Activated T-cell treated with anti-CD3 and anti-CD28 coated beads, Interleukin-2, amount 50 U/mL, for 24 hours (primary cell): ENCODE results near the gene CERT1.
"Not testable (repeated sequence)": the region's sequence is repeated elsewhere in the genome, so short reads cannot be mapped to it uniquely, and the experiment has no call there.

Experiments used
- DNase-seq: peaks from one replicate; pipeline ENCODE4 v3.0.0-alpha.2; 2020
- H3K27ac Mint-ChIP-seq: 2 replicates; pipeline ENCODE4 v1.8.0; 2020; ENCODE audit warnings: mild to moderate bottlenecking, mixed read lengths
- H3K27me3 Mint-ChIP-seq: 2 replicates; pipeline ENCODE4 v1.8.0; 2020; ENCODE audit warnings: mixed read lengths
- H3K36me3 Mint-ChIP-seq: 2 replicates; pipeline ENCODE4 v1.8.0; 2020; ENCODE audit warnings: low read depth, mixed read lengths
- H3K4me1 Mint-ChIP-seq: 2 replicates; pipeline ENCODE4 v1.8.0; 2020; ENCODE audit warnings: low read depth, mixed read lengths
- H3K4me3 Mint-ChIP-seq: 2 replicates; pipeline ENCODE4 v1.8.0; 2020; ENCODE audit warnings: mild to moderate bottlenecking, moderate library complexity, mixed read lengths
- H3K9me3 Mint-ChIP-seq: 2 replicates; pipeline ENCODE4 v1.8.0; 2020; ENCODE audit warnings: mixed read lengths

The CERT1 gene

GRCh38 chr5:75351139-75351926 lies 160.1 kb downstream of the CERT1 start:
- DNase-seq: no peak
- Mint-ChIP-seq H3K36me3 (peaks cover 89% of the 10 kb centered on the region), H3K27ac (peak overlapping the region; percentile 82), H3K27me3 (no peaks in the 10 kb centered on the region), H3K4me3 (no peak overlapping the region), H3K4me1 (peaks cover 26% of the 10 kb centered on the region), H3K9me3 (no peaks in the 10 kb centered on the region)

DNA sequence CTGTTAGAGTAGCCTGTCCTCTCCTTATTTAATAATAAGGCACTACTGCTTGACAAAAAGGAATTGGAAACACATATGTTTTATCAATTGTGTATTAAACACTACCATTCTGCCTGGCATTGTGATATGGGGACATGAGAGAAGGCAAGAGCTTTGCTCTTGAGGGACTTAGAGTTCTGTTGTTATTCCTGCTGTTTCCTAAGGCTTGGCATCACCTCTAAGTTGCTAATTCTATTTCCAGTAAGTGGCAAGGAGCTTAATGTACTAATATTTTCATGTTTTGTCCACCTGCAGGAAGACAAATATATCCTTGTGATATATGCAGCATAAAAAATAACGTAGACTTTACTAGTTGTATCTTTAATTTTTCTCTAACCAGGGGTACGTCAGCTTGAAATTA lies 161.8 kb downstream of the CERT1 start:
- no peaks in the 10 kb centered on the region for H3K27me3 Mint-ChIP-seq
- peaks cover 88% of the 10 kb centered on the region for H3K36me3 Mint-ChIP-seq
- no peaks in the 10 kb centered on the region for H3K9me3 Mint-ChIP-seq
- no peak overlapping the region for H3K27ac Mint-ChIP-seq
- peaks cover 26% of the 10 kb centered on the region for H3K4me1 Mint-ChIP-seq
- no peak for DNase-seq
- H3K4me3 Mint-ChIP-seq: no peak overlapping the region

DNA sequence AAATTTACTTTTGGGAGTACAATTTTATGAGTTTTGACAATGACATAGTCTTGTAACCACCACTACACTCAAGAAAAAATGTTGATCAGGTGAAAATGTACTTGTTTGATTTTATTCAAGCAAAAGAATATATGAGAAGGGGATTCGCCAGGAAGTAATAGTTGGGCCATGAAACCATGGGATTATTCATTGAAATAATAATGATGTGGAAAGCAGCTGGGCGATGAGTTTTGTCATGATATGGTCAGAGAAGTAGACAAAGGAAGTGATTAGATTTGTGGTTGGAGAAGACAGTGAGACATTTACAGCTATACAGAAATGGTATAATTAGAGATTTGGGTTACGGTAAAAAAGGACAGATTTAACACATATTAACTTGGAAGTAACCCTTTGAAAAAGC lies 163.2 kb downstream of the CERT1 start:
- Mint-ChIP-seq H3K9me3 (no peaks in the 10 kb centered on the region), H3K27ac (no peak overlapping the region), H3K4me1 (peaks cover 26% of the 10 kb centered on the region), H3K36me3 (peaks cover 85% of the 10 kb centered on the region), H3K4me3 (no peak overlapping the region), H3K27me3 (no peaks in the 10 kb centered on the region)
- DNase-seq: no peak

GRCh38 chr5:75342836-75343235 lies 168.6 kb downstream of the CERT1 start:
- H3K9me3 Mint-ChIP-seq: no peaks in the 10 kb centered on the region
- H3K27ac Mint-ChIP-seq: no peak overlapping the region
- peaks cover 41% of the 10 kb centered on the region for H3K4me1 Mint-ChIP-seq
- DNase-seq: no peak
- H3K4me3 Mint-ChIP-seq: no peak overlapping the region
- H3K27me3 Mint-ChIP-seq: no peaks in the 10 kb centered on the region
- H3K36me3 Mint-ChIP-seq: peaks cover 79% of the 10 kb centered on the region

GRCh38 chr5:75341934-75342333 lies 169.5 kb downstream of the CERT1 start:
- Mint-ChIP-seq H3K36me3 (peaks cover 75% of the 10 kb centered on the region), H3K4me3 (no peak overlapping the region), H3K27me3 (no peaks in the 10 kb centered on the region), H3K27ac (no peak overlapping the region), H3K9me3 (no peaks in the 10 kb centered on the region), H3K4me1 (peaks cover 41% of the 10 kb centered on the region)
- no peak for DNase-seq

- Mint-ChIP-seq H3K27ac (peak overlapping the region; percentile 1), H3K4me1 (peaks cover 41% of the 10 kb centered on the region), H3K4me3 (no peak overlapping the region), H3K9me3 (no peaks in the 10 kb centered on the region), H3K27me3 (no peaks in the 10 kb centered on the region), H3K36me3 (peaks cover 67% of the 10 kb centered on the region)
- no peak for DNase-seq
Observed at GRCh38 chr5:75340714-75341478, 170.5 kb downstream of the CERT1 start.

DNA sequence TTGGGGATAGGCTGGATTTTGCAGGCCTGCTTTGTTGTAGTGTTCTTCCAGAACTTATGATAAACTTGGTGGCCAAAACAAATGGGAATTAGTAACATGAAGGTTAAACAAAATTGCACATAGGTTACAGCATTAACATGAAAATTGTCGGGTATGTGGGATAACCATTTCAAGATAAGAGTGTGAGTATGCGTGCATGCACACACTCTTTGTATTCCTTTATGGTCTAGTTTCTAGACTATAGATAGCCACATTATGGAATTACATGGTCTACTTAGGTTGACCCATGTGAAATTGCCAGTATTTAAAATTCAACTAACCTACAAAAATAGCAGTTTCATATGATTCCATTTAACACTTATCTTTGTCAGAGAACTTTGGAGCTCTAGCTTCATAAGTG lies 173.0 kb downstream of the CERT1 start:
- no peaks in the 10 kb centered on the region for H3K27me3 Mint-ChIP-seq
- H3K27ac Mint-ChIP-seq: no peak overlapping the region
- H3K9me3 Mint-ChIP-seq: no peaks in the 10 kb centered on the region
- peaks cover 48% of the 10 kb centered on the region for H3K36me3 Mint-ChIP-seq
- peaks cover 41% of the 10 kb centered on the region for H3K4me1 Mint-ChIP-seq
- no peak for DNase-seq
- no peak overlapping the region for H3K4me3 Mint-ChIP-seq

DNA sequence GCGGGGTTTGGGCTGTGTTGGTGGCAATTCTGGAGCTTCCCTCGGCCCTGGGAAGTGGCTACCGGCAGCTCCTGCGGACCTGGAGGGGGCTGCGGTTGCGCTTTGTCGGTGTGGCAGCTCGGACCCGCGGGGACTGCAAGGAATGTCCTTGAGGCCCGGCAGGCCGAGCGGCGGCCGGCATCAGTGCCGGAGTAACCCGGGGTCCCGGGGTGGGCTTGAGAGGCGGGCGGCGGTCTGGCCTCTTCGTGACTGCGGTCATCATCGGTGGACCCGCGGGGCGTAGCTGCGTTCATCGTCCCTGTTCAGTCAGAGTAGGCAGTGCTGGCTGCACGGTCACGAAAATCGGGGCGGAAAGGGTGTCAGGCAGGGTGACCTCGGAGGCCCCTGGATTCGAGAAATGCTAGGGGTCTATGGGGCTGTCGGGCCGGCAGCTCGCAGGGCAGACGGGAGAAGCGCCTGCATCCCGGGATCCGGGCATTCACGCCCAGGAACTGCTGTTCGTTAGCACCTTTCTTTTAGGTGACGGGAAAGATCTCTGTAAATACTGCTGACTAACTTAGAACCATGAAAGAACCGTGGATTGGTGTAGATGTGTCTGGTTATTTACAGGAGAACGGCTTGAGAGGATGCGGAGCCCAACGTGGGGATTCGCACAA lies 173.9 kb downstream of the CERT1 start:
- Mint-ChIP-seq H3K27ac (no peak overlapping the region), H3K9me3 (no peaks in the 10 kb centered on the region), H3K36me3 (peaks cover 42% of the 10 kb centered on the region), H3K4me3 (no peak overlapping the region), H3K4me1 (peaks cover 40% of the 10 kb centered on the region), H3K27me3 (no peaks in the 10 kb centered on the region)
- DNase-seq: no peak

DNA sequence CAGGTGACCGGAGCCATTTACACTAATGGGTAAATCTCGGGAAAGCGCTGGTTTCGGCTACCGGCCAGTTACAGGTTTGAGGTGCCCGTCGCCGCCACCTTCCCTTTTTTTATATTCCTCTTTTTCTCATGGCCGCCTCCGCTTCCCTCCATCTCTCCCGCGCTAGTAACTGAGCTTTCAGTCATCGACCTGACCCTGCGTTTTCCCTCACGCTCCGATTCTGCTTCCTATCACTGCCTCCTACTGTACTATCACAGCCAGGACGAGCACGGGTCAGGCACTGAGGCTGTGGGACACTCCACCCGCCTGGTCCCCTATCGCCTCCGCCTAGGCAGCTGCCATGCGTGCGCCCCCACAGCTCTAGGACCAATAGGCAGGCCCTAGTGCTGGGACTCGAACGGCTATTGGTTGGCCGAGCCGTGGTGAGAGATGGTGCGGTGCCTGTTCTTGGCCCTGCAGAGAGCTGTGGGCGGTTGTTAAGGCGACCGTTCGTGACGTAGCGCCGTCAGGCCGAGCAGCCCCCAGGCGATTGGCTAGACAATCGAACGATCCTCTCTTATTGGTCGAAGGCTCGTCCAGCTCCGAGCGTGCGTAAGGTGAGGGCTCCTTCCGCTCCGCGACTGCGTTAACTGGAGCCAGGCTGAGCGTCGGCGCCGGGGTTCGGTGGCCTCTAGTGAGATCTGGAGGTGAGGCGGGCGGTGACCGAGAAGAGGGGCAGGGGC lies 174.7 kb downstream of the CERT1 start, which contains the start of gene HMGCR:
Gene HMGCR, plus strand, starts transcription at position 606 of the 722 bp plus-strand sequence. CDS start 5,386 bp downstream, outside the sequence.
- no peak within 1 kb of the TSS for H3K27ac Mint-ChIP-seq

GRCh38 chr5:75335952-75336614 lies 175.3 kb downstream of the CERT1 start:
- peaks cover 30% of the 10 kb centered on the region for H3K36me3 Mint-ChIP-seq
- no peak overlapping the region for H3K27ac Mint-ChIP-seq
- H3K9me3 Mint-ChIP-seq: no peaks in the 10 kb centered on the region
- peaks cover 27% of the 10 kb centered on the region for H3K4me1 Mint-ChIP-seq
- no peak overlapping the region for H3K4me3 Mint-ChIP-seq
- H3K27me3 Mint-ChIP-seq: no peaks in the 10 kb centered on the region
- no peak for DNase-seq

More for the DNA sequence above, 174.7 kb downstream of the CERT1 start, which contains the start of gene HMGCR:
- DNase-seq: peak; percentile 95
- Mint-ChIP-seq H3K36me3 (peaks cover 37% of the 10 kb centered on the region), H3K4me3 (no peak within 1 kb of the TSS), H3K9me3 (no peaks in the 10 kb centered on the region), H3K4me1 (peaks cover 34% of the 10 kb centered on the region), H3K27me3 (no peaks in the 10 kb centered on the region)

GRCh38 chr5:75335486-75335885 lies 175.9 kb downstream of the CERT1 start:
- H3K27ac Mint-ChIP-seq: no peak overlapping the region
- DNase-seq: no peak
- H3K4me3 Mint-ChIP-seq: no peak overlapping the region
- H3K27me3 Mint-ChIP-seq: no peaks in the 10 kb centered on the region
- no peaks in the 10 kb centered on the region for H3K9me3 Mint-ChIP-seq
- H3K36me3 Mint-ChIP-seq: peaks cover 26% of the 10 kb centered on the region
- H3K4me1 Mint-ChIP-seq: peaks cover 22% of the 10 kb centered on the region

- not testable (repeated sequence) for H3K4me3 Mint-ChIP-seq, H3K27ac Mint-ChIP-seq, H3K9me3 Mint-ChIP-seq, DNase-seq, H3K27me3 Mint-ChIP-seq
- peaks cover 15% of the 10 kb centered on the region for H3K36me3 Mint-ChIP-seq
- peaks cover 13% of the 10 kb centered on the region for H3K4me1 Mint-ChIP-seq
Observed at GRCh38 chr5:75334413-75334812, 177.0 kb downstream of the CERT1 start.

DNA sequence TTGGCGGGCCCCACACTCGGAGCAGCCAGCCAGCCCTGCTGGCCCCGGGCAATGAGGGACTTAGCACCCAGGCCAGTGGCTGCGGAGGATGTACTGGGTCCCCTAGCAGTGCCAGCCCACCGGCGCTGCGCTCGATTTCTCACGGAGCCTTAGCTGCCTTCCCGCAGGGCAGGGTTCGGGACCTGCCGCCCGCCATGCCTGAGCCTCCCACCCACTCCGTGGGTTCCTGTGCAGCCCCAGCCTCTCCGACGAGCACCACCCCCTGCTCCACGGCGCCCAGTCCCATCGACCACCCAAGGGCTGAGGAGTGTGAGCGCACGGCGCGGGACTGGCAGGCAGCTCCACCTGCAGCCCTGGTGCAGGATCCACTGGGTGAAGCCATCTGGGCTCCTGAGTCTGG lies 177.7 kb downstream of the CERT1 start:
- H3K27ac Mint-ChIP-seq, H3K27me3 Mint-ChIP-seq, H3K4me1 Mint-ChIP-seq, H3K4me3 Mint-ChIP-seq, DNase-seq, H3K9me3 Mint-ChIP-seq: not testable (repeated sequence)
- H3K36me3 Mint-ChIP-seq: peaks cover 14% of the 10 kb centered on the region
